Erythroblast (primary cell): ENCODE results near the gene RNF212.

Experiments
- GATA1 ChIP-seq: IDR thresholded peaks from 2 replicates; pipeline ENCODE4 v1.6.1; 2011; ENCODE audit warnings: low read depth, mild to moderate bottlenecking, control low read depth, low read length, moderate library complexity
- POLR2A ChIP-seq: IDR thresholded peaks from 2 replicates; pipeline ENCODE4 v1.6.1; 2011; ENCODE audit warnings: mild to moderate bottlenecking, low read length

DNA sequence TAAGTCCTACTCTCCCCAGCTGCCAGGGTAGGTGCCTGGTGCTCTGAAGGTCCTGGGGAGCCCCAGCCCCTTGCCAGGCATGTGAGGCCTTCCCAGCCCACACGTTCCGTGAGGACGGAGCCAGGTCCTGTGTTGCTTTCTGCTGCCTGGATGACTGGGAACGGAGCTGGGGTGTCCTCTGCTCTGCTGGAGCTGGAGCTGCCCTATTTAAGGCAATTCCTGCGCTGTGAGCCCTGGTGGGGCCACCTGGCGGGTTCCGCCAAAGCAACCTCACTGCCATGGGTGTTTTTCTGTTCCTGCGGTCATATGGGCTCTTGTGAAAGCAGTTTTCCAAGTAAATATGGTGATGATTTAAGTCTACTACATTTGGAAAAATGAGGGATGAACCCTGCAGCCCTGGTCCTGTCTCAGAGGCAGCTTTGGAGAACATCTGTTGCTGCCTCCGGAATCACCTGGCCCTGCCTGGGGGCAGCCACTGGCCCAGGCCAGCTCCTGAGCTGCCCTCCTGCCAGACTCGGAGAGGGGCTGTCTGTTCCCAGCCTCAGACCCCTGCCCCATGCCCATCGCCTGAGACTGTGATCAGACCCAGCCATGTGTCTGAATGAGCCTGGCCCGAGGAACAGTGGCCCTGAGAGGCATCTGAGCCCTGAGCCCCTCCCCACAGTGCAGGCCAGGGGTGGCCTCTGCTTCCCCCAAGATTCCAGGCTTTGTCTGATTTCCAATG lies 68.7 kb downstream of the RNF212 start:
- TF ChIP-seq POLR2A (no peak), GATA1 (no peak)
